T1000 (cell line): Measurements from ENCODE around the gene LNX2.
A peak's percentile ranks its signal among the peaks of the same experiment; 100 is the strongest.
"Not testable (repeated sequence)": the region's sequence is repeated elsewhere in the genome, so short reads cannot be mapped to it uniquely, and the experiment has no call there.

ENCODE experiments used
- DNase-seq: peaks from one replicate; lab custom pipeline; 2025; ENCODE audit warnings: mixed read lengths; lab: John Stamatoyannopoulos, UW

LNX2 gene

DNA sequence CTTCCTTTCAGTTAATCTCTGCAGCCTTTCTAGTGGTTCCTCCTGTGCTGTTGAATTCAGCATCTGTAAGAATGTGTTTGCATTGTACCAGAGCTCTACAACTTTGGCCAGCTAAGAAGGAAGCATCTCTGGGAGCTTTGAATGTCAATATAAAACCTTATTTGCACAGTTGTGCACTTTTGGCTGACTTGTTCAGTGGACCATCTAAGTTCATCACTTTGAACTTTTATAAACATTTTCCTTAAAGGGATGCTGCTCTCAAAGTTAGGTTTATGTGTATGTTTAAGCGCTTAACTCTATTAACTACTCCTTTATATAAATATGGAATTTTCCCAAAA lies 16.9 kb upstream of the LNX2 start:
- no peak for DNase-seq

DNA sequence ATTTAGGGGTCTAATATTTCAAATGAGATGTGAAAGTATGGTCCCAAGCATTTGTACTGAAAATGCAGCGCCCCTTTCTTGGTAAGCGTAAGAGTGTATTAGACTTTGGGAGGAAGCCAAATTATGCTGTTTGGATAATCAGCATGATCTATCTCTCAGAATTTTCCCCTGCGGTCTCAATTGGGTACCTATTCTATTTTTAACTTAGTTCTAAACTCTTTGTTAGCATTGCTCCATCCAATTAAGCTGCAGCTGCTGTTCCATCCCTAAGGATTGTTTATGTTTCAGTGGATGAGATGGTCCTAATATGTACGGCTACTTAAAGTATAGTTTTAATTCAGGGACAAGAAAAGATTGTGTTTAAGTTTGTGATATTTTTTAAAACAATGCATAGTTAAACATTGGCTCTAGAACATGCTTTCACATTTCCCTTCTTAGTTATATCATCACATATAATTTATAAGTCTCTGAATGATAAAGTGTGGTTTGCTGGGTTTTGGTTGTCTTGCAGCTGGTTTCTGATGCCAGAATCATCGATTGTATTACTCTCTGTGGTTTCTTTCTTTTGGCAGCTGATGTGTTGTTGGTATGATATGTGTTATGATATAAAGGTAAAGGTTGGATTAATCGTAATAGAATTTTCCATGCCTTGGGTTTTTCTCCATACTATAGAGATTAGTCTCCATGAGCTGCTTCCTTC lies 16.4 kb upstream of the LNX2 start:
- DNase-seq: no peak

DNA sequence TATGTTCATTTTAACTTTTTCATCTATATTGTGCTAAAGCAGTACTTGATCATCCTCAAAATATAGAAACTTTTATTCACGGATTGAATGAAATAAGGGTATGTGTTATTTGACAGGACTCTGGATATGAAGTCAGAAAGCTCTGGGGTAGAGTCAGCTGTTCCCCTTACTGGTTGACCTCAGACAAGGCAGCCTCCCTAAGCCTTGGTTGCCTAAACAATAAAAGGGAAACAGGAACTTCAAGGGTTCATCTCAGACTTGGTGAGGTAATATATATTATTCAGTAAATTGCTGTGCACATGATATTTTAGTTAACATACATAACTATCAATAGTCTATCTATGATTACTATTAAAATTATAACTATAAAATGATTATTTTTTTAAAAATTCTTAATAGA lies 14.9 kb upstream of the LNX2 start:
- DNase-seq: no peak

DNA sequence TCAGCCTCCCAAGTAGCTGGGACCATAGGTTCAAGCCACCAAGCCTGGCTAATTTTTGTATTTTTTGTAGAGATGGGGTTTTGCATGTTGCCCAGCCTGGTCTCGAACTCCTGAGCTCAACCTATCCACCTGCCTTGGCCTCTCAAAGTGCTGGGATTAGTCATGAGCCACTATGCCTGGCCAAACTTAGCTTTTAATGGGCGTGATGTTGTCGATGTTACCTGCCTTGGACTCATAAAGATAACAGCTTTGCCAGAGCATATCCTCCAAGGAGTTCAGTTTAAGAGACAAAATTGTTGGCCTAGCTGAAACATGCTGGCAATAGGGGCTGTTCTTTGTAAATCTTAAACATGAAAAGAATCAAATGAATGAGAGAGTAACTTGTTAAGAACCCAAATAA lies 14.5 kb upstream of the LNX2 start:
- DNase-seq: no peak

DNA sequence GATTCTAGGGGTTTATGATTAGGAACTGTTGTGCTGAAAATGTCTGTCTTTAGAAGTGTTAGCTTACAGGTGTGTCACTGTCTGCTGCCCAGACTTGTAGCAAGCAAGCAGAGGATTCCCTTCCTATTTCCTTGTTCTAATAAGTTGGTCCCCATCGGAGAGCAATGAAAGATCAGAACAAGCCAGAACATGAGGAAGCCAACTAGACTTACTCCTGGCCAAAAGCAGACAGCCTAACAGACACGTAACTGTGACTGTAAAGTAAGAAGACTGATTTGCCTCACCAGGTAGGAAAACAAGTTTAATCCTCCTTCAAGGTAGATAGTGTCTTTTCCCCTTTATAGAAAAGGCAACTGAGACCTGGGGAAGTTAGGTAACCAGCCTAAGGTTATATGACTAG lies 13.9 kb upstream of the LNX2 start:
- DNase-seq: no peak

DNA sequence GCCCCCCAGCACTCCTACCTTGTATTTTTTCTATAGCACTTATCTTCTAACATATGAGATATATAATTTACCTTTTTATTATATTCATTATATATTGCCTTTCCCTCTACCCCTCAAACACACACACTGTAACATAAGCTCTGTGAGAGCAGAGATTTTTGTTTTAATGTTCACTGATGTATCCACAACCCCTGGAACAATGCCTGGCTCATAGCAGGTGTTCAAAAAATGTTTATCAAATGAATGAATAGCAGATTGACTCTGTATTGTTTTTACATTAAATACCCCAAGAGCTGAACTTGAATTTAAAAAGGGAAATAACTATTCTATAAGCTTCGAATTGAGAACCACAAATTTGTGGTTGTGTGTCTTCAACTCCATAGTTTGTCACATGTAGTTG lies 12.3 kb upstream of the LNX2 start:
- no peak for DNase-seq

DNA sequence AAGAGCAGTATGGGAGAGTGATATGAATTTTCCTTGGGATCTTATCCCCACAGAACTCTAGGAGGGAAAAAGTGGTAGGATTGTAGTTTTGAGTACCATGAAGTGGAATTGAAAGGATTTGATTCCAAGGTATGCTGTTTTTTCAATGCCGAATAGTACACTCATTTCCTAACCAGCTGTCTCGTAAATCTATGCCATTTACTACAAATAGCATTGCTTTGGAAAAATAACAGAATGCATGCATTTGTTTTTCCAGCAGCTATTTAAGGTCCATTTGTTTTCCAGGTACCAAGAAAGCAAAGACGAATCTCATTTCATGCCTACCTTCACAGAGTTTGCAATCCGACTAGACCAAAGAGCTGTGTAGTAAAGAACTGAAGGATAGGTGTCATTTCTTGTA lies 11.9 kb upstream of the LNX2 start:
- no peak for DNase-seq

DNA sequence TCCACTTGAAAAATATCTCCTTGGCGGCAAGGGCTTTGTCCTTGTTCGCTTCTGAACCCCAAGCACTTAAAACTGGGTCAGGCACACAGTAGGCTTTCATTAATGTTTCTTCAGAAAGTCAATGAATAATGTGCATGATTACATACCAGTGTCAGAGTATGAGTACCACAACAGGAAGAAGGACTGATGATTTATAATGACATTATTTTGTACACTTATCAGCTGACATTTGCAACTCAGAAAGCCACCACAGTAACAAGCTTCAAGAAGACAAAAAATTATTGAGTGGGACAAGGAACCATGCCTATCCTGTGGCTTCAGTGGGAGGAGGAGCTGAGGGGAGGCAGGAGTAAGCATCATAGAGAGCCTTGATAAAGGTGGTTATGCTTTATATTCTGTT lies 11.3 kb upstream of the LNX2 start:
- DNase-seq: no peak

DNA sequence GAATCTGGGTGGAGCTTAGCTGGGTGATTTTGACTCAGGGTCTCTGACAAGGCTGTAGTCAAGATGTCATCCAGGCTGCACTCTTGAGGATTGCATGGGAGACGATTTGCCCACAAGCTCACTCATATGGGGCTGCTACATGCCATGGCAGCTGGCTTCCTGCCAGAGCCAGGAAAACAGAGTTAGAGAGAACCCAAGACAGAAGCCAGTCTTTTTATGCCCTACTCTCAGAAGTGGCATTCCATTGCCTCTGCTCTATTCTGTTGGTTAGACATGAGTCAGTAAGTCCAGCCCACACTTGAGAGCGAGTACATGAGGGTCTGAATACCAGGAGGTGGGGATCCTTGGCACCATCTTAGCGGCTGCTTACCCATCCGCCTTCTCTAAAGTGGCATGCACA lies 10.8 kb upstream of the LNX2 start:
- no peak for DNase-seq

DNA sequence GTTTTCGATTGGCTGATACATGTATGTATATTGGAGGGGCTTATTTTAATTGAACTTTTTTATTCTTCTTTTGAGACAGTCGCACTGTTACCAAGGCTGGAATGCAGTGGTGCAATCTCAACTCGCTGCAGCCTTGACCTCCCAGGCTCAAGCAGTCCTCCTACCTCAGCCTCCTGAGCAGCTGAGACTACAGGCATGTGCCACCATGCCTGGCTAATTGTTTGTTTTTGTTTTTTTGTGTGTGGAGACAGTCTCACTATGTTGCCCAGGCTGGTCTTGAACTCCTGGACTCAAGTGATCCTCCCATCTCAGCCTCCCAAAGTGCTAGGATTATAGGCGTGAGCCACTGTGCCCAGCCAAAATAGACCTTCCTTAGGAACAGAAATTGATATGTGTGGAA lies 8.4 kb upstream of the LNX2 start:
- DNase-seq: not testable (repeated sequence)

DNA sequence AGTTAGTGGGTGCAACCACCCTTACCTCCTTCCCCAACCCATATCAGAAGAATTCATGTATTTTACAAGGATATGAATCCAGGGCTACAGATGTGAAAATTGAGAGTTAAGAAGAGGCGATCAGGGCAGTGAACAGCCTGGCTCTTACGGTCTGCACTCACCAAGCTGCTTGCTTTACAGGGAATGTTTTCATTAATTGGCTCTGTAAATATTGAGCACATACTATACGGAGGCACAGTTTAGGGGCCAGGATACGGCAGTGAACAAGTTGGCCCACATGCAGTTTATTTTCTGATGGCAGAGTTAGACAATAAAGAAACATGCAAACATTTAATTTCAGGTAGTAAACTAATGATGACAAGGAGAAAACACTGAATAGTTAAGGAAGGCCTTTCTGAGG lies 7.8 kb upstream of the LNX2 start:
- DNase-seq: no peak

DNA sequence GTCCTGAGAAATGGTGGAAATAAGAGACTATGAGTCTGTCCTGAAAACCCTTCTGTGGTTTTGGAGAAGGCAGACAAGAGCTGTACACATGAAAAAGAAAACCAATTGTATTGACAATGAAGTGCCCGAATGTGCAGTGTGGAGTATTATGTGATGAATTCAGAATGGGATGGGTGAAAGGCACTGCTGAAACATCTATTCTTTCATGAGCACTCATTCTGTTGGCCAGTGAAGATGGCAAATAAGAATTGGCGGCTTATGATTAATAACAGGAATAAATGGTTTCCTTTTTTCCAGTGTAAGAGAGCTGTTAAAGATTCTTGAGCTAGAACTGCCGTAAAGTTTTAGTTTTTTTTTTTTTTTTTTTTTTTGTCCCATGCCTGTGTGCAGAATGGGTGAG lies 7.1 kb upstream of the LNX2 start:
- no peak for DNase-seq

DNA sequence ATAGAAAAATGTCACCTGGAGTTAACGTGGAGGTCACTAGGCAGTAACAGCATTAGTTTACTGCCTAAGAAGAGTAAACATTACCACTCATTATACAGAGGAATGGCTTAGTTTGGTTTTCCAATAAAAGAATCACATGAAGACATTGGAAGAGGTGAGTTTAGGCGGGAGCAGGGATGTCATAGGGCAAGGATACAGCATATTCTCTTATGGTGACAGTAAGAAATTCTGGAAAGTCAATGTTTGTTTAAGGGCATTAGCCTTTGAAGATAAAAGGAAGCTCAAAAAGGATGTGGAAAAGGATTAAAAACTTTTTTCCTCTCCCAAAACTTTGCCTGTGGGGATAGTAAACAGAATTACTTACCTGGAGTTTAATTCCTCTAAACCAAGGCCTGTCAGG lies 5.5 kb upstream of the LNX2 start:
- DNase-seq: no peak

DNA sequence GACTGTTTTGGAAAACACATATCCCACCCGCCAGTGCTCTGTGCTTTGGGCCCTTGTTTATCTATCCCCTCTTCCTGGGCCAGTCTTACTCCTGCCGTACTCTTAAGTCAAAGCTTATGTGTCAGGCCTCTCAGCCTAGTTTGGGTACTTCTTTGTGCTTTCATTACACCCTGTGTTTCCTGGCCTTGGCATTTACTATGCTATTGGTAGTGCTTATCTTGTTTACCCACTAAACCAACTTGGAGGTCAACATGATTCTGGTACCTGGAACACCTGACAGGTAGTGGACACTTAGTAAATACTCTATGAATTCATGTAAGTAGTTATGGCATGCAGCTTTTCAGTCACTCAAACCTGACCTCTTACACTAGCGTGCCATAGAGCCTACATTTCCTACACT lies 3.7 kb upstream of the LNX2 start:
- DNase-seq: no peak

DNA sequence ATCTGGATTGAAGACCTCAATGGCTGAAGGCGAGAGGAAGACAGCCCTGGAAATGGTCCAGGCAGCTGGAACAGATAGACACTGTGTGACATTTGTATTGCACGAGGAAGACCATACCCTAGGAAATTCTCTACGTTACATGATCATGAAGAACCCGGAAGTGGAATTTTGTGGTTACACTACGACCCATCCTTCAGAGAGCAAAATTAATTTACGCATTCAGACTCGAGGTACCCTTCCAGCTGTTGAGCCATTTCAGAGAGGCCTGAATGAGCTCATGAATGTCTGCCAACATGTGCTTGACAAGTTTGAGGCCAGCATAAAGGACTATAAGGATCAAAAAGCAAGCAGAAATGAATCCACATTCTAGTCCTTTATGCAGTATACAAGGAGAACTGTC lies 2.6 kb upstream of the LNX2 start:
- no peak for DNase-seq

DNA sequence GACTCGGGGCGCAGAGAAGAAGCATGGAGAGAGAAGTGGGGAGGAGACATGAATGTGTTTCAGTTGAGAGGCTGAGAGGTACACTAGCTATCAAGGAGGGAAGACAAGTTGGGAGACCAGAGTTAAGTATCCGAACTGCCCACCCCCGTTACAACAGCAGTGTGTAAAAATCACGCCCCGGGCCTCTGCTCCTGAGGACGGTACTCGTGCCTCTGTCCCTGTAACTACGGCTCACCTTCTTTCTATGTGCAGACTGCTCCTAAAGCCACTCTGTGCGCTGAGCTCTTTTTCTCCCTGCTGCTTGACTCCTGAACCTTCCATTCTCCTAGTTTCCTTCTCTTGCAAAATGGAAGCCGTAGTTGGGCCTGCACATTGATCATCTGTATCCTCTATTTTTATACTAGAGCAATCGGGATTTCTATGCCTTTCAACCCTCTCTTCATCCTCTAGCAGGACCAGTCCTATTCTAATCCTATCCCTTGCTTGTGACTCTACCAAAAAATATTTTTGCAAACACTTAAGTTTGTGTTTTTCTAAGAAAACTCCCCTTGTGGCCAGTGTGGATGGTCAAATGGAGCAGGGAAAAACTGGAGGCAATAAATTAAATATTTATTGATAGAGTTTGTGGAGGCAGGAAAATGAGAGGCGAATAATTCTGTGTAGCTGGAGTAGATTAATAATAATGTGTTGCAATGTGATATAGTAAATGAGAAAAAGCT lies 1.9 kb upstream of the LNX2 start:
- DNase-seq: no peak

DNA sequence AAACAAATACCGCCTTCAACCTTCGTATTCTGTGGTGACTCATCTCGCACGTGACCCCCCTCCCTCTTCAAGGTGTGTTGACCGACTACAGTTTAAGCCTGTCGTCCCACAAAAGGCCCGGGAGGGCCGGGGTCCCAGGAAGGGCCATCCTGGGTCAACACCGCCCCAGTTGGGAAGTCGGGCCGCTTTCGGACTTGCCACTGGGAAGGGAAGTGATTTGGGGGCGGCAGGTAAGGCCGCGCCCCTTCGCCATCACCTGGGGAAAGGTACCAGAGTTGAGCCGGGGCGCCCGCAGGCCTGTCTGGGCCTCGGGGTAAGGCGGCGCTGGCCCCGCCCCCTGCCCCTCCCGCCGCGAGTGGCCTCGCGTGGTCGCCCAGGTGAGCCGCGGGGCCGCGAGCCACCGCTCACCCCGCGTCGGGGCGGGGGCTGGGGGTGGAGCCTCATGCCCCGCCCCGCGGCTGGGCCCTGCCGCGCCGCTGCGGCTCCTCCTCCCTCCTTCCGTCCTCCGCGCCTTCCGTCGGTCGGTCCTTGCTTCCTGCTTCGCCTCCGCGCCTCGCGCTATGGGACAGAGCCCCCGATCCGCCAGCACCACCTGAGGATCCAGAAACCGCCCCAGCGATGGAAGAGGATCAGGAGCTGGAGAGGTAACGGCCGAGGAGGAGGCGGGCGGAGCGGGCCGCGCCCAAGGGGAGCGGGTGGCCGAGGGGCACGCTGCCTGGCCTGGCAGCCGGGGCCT lies 1.2 kb upstream of the LNX2 start, which contains the start of gene POLR1D:
TSS of gene POLR1D (plus strand) at position 527 of the 736 bp plus-strand sequence. CDS start at position 619, 92 bp downstream.
- DNase-seq: peak; percentile 12

DNA sequence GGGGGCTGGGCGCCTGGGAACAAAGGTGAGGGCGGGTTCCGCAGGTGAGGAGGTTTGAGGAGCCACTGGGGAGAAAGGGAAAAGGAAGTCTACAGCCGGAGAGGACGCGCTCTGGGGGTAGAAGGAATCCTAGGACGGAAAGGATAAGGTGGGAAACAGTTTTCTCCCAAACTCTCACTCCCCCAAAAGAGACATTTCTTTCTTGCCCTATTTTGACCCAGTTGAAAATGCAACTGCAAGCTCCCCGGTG lies 712 bp upstream of the LNX2 start:
- no peak for DNase-seq

DNA sequence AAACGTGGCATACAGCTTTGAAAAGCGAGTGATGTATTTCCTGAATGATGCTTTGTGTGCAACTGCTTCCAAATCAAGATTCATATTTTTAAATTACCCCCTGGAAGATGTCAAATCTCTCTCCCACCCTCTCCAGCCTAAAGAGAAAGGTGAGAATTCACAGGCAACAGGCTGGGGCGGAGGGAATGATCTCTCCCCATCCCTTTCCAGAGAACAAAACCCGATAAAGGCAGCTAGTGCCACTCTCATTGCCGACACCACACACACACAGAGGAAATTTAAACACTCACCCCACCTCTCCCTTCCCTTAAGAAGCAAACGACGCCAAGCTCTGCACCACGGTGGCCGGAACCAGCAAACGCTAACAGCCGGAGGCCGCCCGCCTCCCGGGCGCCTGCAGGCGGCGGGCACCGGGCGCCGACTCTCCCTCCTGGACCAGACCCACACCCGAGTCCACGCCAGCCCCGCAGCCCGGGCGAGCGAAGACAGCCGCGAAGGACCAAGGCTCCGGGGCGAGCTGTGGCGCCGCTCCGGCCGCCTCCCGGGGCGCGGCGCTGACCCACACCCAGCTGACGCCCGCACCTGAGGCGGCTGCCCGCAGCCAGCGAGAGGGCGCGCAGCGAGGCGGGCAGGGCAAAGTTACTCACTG lies 477 bp downstream of the LNX2 start:
- no peak for DNase-seq

DNA sequence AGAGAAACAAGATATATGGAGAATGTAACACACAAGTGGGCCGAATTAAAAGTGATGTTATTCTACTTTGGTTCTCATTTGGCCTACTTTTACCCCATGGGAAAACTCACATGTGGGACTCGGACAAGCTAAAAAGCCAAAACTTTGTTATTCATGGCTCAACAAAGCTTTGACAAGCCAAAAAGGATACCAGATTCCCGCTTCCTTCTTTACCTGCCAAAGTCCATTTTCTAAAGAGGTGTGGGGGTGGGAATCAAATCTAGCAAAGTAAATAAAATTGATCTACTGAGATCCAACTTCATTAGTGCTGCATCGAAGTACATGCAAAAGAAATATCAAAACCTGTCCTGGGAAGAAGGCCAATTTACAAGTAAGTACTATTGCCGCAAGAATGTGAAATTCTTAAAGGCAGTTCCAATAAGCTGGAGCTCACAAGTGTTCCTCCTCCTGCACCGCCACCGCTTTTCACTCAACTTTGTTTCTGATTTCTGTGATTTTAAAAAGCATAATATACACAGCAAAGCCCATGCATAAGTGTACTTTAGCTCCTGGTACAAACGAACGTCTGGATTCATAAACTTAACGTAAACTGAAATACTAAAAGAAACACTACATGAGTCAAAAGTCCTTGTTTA lies 1.1 kb downstream of the LNX2 start:
- no peak for DNase-seq

DNA sequence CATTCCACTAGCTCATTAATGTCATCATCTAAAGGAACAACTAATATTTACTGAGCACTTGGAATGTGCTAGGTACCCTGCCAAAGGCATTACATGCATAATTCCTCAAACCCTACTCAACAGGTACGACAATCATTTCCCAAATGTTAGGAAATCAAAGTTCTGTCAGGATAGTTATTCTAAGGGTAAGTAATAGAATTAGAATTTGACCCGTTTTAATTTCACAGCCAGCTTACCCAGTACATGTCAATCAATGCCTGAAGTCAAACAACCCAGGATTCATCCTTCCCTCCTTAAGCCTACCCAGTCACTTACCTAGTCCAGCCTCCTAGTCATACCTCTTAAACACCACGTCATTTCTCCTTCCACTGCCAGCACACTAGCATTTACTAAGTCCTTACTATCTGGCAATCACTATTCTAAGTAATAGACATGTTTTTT lies 2.4 kb downstream of the LNX2 start:
- DNase-seq: no peak

DNA sequence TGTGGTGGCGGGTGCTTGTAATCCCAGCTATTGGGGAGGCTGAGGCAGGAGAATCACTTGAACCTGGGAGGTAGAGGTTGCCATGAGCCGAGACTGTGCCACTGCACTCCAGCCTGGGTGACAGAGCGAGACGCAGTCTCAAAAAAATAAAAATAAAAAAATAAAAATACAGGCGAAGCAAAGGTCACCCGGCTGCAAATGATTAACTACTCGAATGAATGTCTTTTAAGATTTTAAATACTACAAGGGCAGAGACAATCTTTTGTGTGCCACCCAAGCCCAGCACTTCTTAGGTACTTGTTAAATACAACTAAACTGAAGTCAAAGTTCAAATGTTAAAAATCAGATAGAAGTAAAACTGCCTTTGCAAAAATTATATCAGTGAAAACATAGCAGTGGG lies 6.7 kb downstream of the LNX2 start:
- no peak for DNase-seq

DNA sequence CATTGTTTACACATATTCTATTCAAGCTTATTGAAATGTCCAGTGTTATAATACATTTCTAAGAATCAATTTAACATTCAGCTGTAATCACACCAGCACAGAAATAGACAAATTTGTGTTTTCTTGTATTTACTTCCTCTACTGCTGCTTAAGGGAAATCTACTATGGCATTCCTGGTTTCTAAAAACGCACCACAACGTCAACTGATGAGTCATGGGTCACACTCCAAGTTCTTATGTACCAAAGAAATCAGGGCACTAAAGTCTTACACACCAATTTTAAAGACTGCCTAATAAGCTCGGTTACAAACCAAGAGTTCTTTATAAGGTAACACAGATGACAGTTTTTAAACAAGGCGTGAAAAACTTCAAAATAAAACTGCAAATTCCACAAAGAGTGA lies 13.2 kb downstream of the LNX2 start:
- DNase-seq: no peak
